Choroid plexus epithelial cell (primary cell): Measurements from ENCODE around the gene TMEM185B.

ENCODE experiments used
- DNase-seq: peaks from one replicate; pipeline ENCODE4 v3.0.0-alpha.2; 2010; ENCODE audit warnings: low read depth
- H3K4me3 ChIP-seq: 2 replicates; pipeline ENCODE4 v1.5.1; 2011; ENCODE audit warnings: low read depth, mild to moderate bottlenecking, control low read depth, low read length, moderate library complexity
- TF ChIP-seq, protein P1 (sequence below): conservative IDR thresholded peaks from 2 replicates; pipeline ENCODE4 v1.5.1; 2011; ENCODE audit warnings: low read depth, mild to moderate bottlenecking, control low read depth, inconsistent platforms, low read length, moderate library complexity

TMEM185B gene

DNA sequence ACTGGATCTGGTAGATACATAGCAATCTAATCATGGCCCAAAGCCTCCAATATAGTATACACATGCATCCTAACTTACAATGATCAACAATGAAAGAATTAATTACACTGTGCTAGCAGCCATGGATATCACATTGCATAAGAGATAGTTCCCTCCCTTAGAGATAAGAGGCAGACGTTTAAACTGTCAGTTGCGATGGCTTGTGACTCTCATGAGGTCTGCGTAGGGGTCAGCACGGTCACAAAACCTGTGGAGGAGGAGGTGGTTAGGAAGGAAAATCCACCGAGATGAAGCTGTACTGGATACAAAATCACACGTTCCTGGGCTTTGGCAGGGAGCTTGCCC is 28.7 kb upstream of the TMEM185B start:
- TF ChIP-seq, protein P1, sequence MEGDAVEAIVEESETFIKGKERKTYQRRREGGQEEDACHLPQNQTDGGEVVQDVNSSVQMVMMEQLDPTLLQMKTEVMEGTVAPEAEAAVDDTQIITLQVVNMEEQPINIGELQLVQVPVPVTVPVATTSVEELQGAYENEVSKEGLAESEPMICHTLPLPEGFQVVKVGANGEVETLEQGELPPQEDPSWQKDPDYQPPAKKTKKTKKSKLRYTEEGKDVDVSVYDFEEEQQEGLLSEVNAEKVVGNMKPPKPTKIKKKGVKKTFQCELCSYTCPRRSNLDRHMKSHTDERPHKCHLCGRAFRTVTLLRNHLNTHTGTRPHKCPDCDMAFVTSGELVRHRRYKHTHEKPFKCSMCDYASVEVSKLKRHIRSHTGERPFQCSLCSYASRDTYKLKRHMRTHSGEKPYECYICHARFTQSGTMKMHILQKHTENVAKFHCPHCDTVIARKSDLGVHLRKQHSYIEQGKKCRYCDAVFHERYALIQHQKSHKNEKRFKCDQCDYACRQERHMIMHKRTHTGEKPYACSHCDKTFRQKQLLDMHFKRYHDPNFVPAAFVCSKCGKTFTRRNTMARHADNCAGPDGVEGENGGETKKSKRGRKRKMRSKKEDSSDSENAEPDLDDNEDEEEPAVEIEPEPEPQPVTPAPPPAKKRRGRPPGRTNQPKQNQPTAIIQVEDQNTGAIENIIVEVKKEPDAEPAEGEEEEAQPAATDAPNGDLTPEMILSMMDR: no peak
- H3K4me3 ChIP-seq: peak overlapping the region; percentile 84
- DNase-seq: no peak

DNA sequence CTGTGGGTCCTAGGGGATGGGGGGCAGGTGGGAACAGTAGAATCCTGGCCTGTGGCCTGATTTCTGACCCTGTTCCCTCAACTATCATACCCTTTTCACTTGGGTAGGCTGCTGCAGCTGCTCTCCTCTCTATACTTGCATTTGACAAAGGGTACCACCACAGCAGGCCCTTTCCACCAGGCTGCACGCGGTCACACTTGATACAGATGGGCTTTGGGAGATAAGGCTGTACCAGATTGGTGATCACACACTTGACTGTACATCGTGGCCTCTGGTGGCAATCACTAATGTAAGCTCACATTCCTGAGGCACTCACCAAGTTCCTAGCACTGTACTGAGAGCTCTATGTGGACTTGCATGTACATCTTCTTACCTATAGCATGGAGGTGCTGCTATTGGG is 27.9 kb upstream of the TMEM185B start:
- no peak overlapping the region for H3K4me3 ChIP-seq
- TF ChIP-seq, protein P1: no peak
- DNase-seq: no peak

DNA sequence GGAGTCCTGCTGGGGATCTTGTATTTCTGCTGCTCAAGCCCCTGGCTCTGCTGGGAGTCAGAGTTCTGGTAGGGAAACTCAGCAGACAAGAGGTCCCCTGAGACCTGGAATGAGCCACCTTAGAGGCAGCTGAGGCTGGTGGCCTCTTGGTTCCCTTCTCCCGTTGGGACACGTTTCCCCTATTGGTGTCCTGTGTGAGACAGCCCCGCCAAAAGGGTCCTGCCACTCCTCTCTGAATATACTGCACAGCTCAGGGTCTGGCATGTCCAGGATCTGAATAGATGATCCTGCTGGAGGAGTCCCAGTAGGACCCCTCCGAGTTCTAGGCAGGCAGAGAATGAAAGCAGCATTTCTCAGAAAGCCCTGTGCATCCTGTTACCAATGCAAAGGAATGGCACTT is 27.4 kb upstream of the TMEM185B start:
- TF ChIP-seq, protein P1: no peak
- no peak overlapping the region for H3K4me3 ChIP-seq
- no peak for DNase-seq

DNA sequence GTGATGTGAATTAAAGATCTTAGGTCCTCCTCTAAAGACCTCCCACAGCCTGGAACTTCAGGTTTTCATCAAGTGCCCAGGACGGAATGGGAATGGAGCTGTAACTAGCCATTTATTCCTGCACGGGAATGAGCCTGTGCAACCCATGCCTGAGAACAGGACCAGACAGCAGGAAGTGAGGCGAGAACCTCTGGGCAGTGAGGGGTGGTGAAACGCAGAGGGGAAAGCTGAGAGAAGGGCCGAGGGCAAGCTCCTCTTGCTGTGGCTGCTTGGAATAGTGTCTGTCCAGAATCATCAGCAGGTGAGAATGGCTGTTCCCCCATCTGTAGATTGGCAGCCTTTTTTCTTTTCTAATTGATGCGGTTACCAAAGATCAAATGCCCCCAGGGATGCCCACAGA is 24.7 kb upstream of the TMEM185B start:
- TF ChIP-seq, protein P1: no peak
- no peak overlapping the region for H3K4me3 ChIP-seq
- no peak for DNase-seq

DNA sequence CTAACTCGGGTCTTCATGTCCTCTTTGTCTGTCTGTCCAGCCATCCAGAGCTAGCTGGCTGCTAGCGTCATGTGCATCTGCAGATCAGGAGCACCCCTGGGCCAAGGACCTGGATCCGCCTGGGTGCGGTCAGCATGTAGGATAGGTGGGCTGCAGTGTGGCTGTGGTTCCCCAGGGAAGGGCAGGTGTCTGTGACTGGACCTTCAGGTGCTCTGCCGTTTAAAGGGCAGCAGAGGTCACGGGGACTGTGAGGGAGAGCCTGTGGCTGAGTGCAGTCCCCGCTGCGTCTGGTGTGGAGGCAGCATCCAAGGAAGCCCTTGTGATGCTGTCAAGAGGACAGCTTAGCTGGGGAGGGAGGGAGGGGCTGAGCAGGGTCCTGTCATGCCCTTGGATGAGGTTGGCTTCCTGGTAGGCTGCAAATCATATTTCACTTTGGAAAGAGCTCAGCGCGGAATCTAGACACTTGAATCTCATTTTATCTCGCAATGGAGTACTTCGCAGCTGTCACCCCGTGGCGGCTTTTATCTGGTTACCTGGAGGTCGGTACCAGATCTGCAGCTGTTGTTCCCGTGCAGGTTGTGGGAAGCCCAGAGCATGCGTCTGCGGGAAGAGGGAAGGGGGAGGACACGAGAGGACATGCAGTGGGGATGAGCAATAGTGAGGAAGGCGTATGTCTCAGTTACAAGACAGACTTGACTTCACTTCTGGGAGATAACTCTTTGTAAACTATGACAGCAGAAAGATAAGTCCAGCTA is 23.5 kb upstream of the TMEM185B start:
- DNase-seq: no peak
- H3K4me3 ChIP-seq: no peak overlapping the region
- TF ChIP-seq, protein P1: no peak

DNA sequence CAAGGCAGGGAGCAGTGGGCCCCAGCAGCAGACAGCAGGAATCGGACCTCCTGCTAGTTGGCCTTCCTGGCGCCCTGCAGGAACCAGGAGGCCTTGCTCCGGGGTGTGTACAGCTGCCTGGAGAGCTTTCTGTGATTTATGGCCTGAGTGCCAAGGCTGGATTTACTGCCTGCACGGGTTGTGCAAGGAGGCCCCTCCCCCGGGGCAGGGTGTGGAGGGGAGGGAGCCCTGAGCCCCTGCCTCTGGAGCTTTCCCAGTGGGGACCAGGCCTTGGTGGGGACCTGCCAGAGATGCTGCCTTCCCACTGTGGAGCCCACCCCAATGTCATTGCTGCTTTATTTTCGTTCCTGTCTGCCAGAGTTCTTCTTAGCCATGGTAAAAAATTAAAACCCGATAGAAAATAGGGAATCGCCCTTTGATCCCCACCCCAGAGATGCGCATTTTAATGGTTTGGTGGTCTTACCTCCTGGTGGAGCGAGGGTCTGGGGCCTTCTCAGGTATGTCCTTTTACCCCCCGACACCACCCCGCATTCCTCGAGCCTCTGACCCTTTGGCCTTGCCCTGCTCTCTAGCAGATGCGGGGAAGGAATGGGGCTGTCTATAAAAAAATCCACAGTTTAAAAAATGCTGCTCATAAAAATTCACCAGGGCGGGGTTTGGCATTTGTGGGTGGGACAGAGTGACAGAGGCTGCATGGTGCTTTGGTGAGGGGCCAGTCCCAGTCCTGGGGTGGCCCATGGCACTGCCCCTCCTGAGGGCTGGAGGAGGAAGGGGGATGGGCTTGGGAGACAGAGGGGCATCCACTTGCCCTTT is 22.5 kb upstream of the TMEM185B start:
- H3K4me3 ChIP-seq: no peak overlapping the region
- DNase-seq: peak; percentile 29
- TF ChIP-seq, protein P1: no peak
